ENCODE results near the gene PI4K2A. TPM values are rescaled to one million over a fixed set of nuclear protein-coding genes. Genes with fewer than 3 reads are reported as not detected.

PI4K2A gene
- total and polyA plus RNA-seq, 2 donors (not counting 3 experiments of a cell fraction or from before 2014, with no cell fraction given), result 20.4 to 24.6 TPM

- intact Hi-C loops (cut with micrococcal nuclease) (no loop called here), dilution Hi-C loops (cut with MboI; ENCODE audit: extremely low pct_ligation_motif_present, low sequenced_read_pairs) (no loop called here)
- CTCF ChIA-PET, result interaction anchor here (1.3 to 21.8 kb wide), 5 partner anchors 9 to 47 kb away, joined by 4 to 863 read pairs (median 8); partner anchors contain the start of genes AVPI1 and MARVELD1
- H3K4me1 ChIP-seq (ENCODE audit: control insufficient read depth, extremely low read depth, insufficient read depth, low read length), result peaks cover 8% of the 10 kb centered on the region
- H3K9me1 ChIP-seq (replicated peaks; ENCODE audit: control insufficient read depth, extremely low read depth, insufficient read depth, low read length), result no peaks in the 10 kb centered on the region
- H3K79me2 ChIP-seq (ENCODE audit: control insufficient read depth, insufficient read depth, low read length), result no peaks in the 10 kb centered on the region
- H3K4me3 ChIP-seq (replicated peaks in 1 of 3; ENCODE audit: insufficient read depth in 1 of 3, low read depth in 1 of 3, low read length in 3 of 3), result no peak overlapping the region
- H3K4me2 ChIP-seq (ENCODE audit: insufficient read depth, low read length), result no peak overlapping the region
- no peak overlapping the region for H3K27ac ChIP-seq (ENCODE audit: insufficient read depth, low read depth, low read length)
- DNase-seq (ENCODE audit: low read depth, low spot score) (no peak), FAIRE-seq (no peak)
- H3K9ac ChIP-seq (replicated peaks; ENCODE audit: extremely low read depth, insufficient read depth, low read length), result no peak overlapping the region
- TF ChIP-seq POLR2A (IDR thresholded peaks at IDR 0.05; ENCODE audit: low read depth, low read length) (no peak), MYC (IDR thresholded peaks at IDR 0.05; ENCODE audit: low read depth, low read length) (no peak), EZH2 (IDR thresholded peaks at IDR 0.05; ENCODE audit: borderline replicate concordance, low read depth, low read length, severe bottlenecking) (no peak), MAX (IDR thresholded peaks at IDR 0.05; ENCODE audit: insufficient read depth, insufficient read length) (no peak), FOS (IDR thresholded peaks at IDR 0.05; ENCODE audit: borderline replicate concordance, insufficient read depth, low read length) (no peak), JUN (IDR thresholded peaks at IDR 0.05; ENCODE audit: borderline replicate concordance, insufficient read depth, insufficient read length, low read depth) (no peak), CTCF (IDR thresholded peaks at IDR 0.05; ENCODE audit: extremely low read depth in 1 of 2, insufficient read depth in 1 of 2, low read depth in 1 of 2, low read length in 2 of 2) (no peak), GATA2 (IDR thresholded peaks at IDR 0.05; ENCODE audit: insufficient read depth, insufficient read length, low read depth, low read length) (no peak), POLR2AphosphoS5 (IDR thresholded peaks at IDR 0.05; ENCODE audit: insufficient read depth, low read depth, low read length) (no peak)
- BruUV-seq (replicated peaks), result no TSS peak
- H3K9me3 ChIP-seq (replicated peaks; ENCODE audit: control insufficient read depth, insufficient read depth, low read length), result no peaks in the 10 kb centered on the region
- no peaks in the 10 kb centered on the region for H3K27me3 ChIP-seq (ENCODE audit: control insufficient read depth in 2 of 2, insufficient read depth in 2 of 2, low read length in 2 of 2)
- H2AFZ ChIP-seq (ENCODE audit: low read depth, low read length), result no peak overlapping the region
- no peaks in the 10 kb centered on the region for H4K20me1 ChIP-seq (replicated peaks; ENCODE audit: control insufficient read depth, extremely low read depth, insufficient read depth, low read length)
- POLR2A ChIA-PET, result interaction anchor here (0.7 kb wide), 1 partner anchor 1723 kb away, joined by 5 read pairs; no protein-coding TSS in a partner anchor
- no peaks in the 10 kb centered on the region for H3K36me3 ChIP-seq (ENCODE audit: control insufficient read depth in 2 of 2, extremely low read depth in 1 of 2, insufficient read depth in 2 of 2, low read length in 2 of 2)
Observed at GRCh38 chr10:97724341-97724941, 84.0 kb downstream of the PI4K2A start.

Other genes with a start within 250 kb of the PI4K2A start
- 35.8 and 40.9 TPM in 2 replicates for gene RRP12, start 239.3 kb upstream of the PI4K2A start, total RNA-seq
- gene RRP12, start 239.3 kb upstream of the PI4K2A start, polyA plus RNA-seq, result 11.9 and 13.6 TPM in 2 replicates
- gene PGAM1, start 214.5 kb upstream of the PI4K2A start, total RNA-seq, result 357 and 375 TPM in 2 replicates
- 372 and 375 TPM in 2 replicates for gene PGAM1, start 214.5 kb upstream of the PI4K2A start, polyA plus RNA-seq
- 43.6 and 50.7 TPM in 2 replicates for gene EXOSC1, start 194.7 kb upstream of the PI4K2A start, total RNA-seq
- 47.6 and 52.9 TPM in 2 replicates for gene EXOSC1, start 194.7 kb upstream of the PI4K2A start, polyA plus RNA-seq
- 52.0 and 53.2 TPM in 2 replicates for gene ZDHHC16, start 194.5 kb upstream of the PI4K2A start, total RNA-seq
- gene ZDHHC16, start 194.5 kb upstream of the PI4K2A start, polyA plus RNA-seq, result 125 and 141 TPM in 2 replicates
- gene MMS19, start 142.2 kb upstream of the PI4K2A start, total RNA-seq, result 80.9 and 95.2 TPM in 2 replicates
- 123 and 135 TPM in 2 replicates for gene MMS19, start 142.2 kb upstream of the PI4K2A start, polyA plus RNA-seq
- 42.6 and 44.1 TPM in 2 replicates for gene UBTD1, start 141.7 kb upstream of the PI4K2A start, total RNA-seq
- 63.7 and 89.3 TPM in 2 replicates for gene UBTD1, start 141.7 kb upstream of the PI4K2A start, polyA plus RNA-seq
- 1.6 and 2.3 TPM in 2 replicates for gene ANKRD2, start 67.9 kb upstream of the PI4K2A start, total RNA-seq
- gene ANKRD2, start 67.9 kb upstream of the PI4K2A start, polyA plus RNA-seq, result 1.7 and 1.8 TPM in 2 replicates
- 0.46 and 0.91 TPM in 2 replicates for gene HOGA1, start 56.3 kb upstream of the PI4K2A start, total RNA-seq
- gene HOGA1, start 56.3 kb upstream of the PI4K2A start, polyA plus RNA-seq, result 0.44 and 0.48 TPM in 2 replicates
- gene C10orf62, start 51.0 kb upstream of the PI4K2A start, total RNA-seq, result not detected in 2 replicates
- gene C10orf62, start 51.0 kb upstream of the PI4K2A start, polyA plus RNA-seq, result not detected in 2 replicates
- gene MORN4, start 7.2 kb upstream of the PI4K2A start, total RNA-seq, result 8.4 and 12.2 TPM in 2 replicates
- 11.8 and 13.9 TPM in 2 replicates for gene MORN4, start 7.2 kb upstream of the PI4K2A start, polyA plus RNA-seq
- 2.4 and 3.0 TPM in 2 replicates for gene AVPI1, start 46.6 kb downstream of the PI4K2A start, total RNA-seq
- gene AVPI1, start 46.6 kb downstream of the PI4K2A start, polyA plus RNA-seq, result 3.7 and 5.9 TPM in 2 replicates
- gene MARVELD1, start 73.1 kb downstream of the PI4K2A start, total RNA-seq, result 69.5 and 78.3 TPM in 2 replicates
- 67.3 and 72.5 TPM in 2 replicates for gene MARVELD1, start 73.1 kb downstream of the PI4K2A start, polyA plus RNA-seq
- 23.7 and 24.2 TPM in 2 replicates for gene ZFYVE27, start 96.5 kb downstream of the PI4K2A start, total RNA-seq
- gene ZFYVE27, start 96.5 kb downstream of the PI4K2A start, polyA plus RNA-seq, result 16.3 and 17.4 TPM in 2 replicates
- not detected in 2 replicates for gene SFRP5, start 131.3 kb downstream of the PI4K2A start, total RNA-seq
- gene SFRP5, start 131.3 kb downstream of the PI4K2A start, polyA plus RNA-seq, result not detected in 2 replicates
- gene GOLGA7B, start 209.2 kb downstream of the PI4K2A start, total RNA-seq, result not detected in 2 replicates
- gene GOLGA7B, start 209.2 kb downstream of the PI4K2A start, polyA plus RNA-seq, result 0.02 and 0.03 TPM in 2 replicates

Data from endothelial cell of umbilical vein (primary cell).